ENCODE results near the gene CHRNA4. TPM values are rescaled to one million over a fixed set of nuclear protein-coding genes. Genes with fewer than 3 reads are reported as not detected.

CHRNA4 gene
- total and polyA plus RNA-seq, 10 of the 15 experiments (the other 5 are each of a cell fraction or from before 2014, with no cell fraction given): 0.04 to 0.41 (median 0.06) TPM; not detected in 5

DNA sequence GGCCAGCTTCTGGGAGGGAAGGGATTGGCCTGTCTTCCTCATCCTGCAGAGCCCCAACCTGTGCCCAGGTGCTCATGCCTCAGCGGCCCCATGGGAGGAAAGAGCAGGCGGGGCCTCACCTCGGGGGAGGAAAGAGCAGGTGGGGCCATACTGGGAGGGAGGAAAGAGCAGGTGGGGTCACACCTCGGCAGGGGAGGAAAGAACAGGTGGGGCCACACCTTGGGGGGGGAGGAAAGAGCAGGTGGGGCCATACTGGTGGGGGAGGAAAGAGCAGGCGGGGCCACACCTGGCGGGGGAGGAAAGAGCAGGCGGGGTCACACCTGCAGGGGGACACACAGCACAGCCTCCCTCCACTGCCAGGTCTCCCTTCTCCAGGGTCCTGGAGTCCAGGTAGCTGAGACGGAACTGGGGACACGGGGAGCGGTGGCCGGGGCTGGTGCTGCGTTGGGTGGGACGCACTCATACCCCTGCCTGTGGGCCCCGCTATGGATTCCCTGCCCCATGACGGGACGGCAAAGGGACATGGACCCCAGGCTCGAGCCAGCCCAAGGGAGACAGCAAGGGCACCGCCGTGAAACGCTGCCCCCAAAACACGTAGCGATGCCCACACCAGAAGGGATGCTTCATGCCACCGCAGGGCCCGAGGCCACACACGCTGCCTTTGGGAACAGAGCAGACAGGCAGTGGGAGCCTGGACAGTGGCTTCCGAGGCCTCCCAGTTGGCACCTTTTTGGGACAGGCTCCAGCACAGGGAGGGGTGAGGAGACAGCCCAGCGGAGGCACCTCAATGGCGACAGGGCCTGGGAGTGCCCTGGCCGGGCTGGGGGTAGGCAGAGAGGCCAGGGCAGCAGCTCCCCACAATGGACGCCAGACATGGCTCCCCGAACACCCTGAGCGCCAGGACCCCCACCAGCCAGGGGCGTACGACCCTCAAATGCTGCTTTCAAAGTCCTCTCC is 43.3 kb upstream of the CHRNA4 start:
- Histone ChIP-seq H2AFZ (ENCODE audit: control insufficient read depth, low read depth, low read length) (no peak overlapping the region), H3K9me3 (replicated peaks; ENCODE audit: control insufficient read depth, insufficient read depth, low read length) (no peaks in the 10 kb centered on the region), H3K4me1 (ENCODE audit: control insufficient read depth, insufficient read depth, low read length) (no peaks in the 10 kb centered on the region), H3K79me2 (ENCODE audit: control insufficient read depth, insufficient read depth, low read length) (no peaks in the 10 kb centered on the region), H3K27me3 (replicated peaks in 1 of 2; ENCODE audit: control insufficient read depth in 2 of 2, insufficient read depth in 2 of 2, low read length in 1 of 2) (no peaks in the 10 kb centered on the region), H4K20me1 (ENCODE audit: control insufficient read depth, insufficient read depth) (no peaks in the 10 kb centered on the region), H3K27ac (ENCODE audit: control insufficient read depth, insufficient read depth) (no peak overlapping the region), H3K36me3 (ENCODE audit: control insufficient read depth in 2 of 2, insufficient read depth in 2 of 2, low read length in 1 of 2) (no peaks in the 10 kb centered on the region), H3K4me2 (ENCODE audit: control insufficient read depth, insufficient read depth) (no peak overlapping the region), H3K4me3 (no peak overlapping the region), H3K9ac (ENCODE audit: control insufficient read depth, insufficient read depth, low read length) (no peak overlapping the region)
- ATAC-seq (no peak), FAIRE-seq (no peak), DNase-seq (ENCODE audit: low read depth, low spot score) (no peak)
- WGBS (ENCODE audit: insufficient coverage, insufficient replicate concordance, low lambda C conversion rate, missing lambda C conversion rate): 39% methylated on average over 28 of the region's 34 CpGs
- intact Hi-C loops (cut with micrococcal nuclease; ENCODE audit: unreplicated experiment) (no loop called here), in situ Hi-C loops (cut with MboI) (no loop called here)
- CTCF ChIA-PET: no interaction called here
- SMC1A ChIA-PET (ENCODE audit: uncharacterized antibody, unreplicated experiment): no interaction called here
- TF ChIP-seq, protein P1, sequence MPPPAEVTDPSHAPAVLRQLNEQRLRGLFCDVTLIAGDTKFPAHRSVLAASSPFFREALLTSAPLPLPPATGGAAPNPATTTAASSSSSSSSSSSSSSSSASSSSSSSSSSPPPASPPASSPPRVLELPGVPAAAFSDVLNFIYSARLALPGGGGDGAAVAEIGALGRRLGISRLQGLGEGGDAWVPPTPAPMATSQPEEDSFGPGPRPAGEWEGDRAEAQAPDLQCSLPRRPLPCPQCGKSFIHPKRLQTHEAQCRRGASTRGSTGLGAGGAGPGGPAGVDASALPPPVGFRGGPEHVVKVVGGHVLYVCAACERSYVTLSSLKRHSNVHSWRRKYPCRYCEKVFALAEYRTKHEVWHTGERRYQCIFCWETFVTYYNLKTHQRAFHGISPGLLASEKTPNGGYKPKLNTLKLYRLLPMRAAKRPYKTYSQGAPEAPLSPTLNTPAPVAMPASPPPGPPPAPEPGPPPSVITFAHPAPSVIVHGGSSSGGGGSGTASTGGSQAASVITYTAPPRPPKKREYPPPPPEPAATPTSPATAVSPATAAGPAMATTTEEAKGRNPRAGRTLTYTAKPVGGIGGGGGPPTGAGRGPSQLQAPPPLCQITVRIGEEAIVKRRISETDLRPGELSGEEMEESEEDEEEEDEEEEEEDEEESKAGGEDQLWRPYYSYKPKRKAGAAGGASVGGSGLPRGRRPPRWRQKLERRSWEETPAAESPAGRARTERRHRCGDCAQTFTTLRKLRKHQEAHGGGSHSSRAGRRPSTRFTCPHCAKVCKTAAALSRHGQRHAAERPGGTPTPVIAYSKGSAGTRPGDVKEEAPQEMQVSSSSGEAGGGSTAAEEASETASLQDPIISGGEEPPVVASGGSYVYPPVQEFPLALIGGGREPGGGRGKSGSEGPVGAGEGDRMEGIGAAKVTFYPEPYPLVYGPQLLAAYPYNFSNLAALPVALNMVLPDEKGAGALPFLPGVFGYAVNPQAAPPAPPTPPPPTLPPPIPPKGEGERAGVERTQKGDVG (CRISPR knock-in tag; IDR thresholded peaks at IDR 0.05): no peak
- TF ChIP-seq YBX1 (IDR thresholded peaks at IDR 0.05) (no peak), TBL1XR1 (IDR thresholded peaks at IDR 0.05; ENCODE audit: low read depth, low read length) (no peak), CREB1 (IDR thresholded peaks at IDR 0.05; ENCODE audit: low read depth) (no peak), SMAD1 (IDR thresholded peaks at IDR 0.05; ENCODE audit: low read depth, partially characterized antibody) (no peak), TCF12 (IDR thresholded peaks at IDR 0.05; ENCODE audit: low read depth, low read length) (no peak)
- TF ChIP-seq, protein P2, sequence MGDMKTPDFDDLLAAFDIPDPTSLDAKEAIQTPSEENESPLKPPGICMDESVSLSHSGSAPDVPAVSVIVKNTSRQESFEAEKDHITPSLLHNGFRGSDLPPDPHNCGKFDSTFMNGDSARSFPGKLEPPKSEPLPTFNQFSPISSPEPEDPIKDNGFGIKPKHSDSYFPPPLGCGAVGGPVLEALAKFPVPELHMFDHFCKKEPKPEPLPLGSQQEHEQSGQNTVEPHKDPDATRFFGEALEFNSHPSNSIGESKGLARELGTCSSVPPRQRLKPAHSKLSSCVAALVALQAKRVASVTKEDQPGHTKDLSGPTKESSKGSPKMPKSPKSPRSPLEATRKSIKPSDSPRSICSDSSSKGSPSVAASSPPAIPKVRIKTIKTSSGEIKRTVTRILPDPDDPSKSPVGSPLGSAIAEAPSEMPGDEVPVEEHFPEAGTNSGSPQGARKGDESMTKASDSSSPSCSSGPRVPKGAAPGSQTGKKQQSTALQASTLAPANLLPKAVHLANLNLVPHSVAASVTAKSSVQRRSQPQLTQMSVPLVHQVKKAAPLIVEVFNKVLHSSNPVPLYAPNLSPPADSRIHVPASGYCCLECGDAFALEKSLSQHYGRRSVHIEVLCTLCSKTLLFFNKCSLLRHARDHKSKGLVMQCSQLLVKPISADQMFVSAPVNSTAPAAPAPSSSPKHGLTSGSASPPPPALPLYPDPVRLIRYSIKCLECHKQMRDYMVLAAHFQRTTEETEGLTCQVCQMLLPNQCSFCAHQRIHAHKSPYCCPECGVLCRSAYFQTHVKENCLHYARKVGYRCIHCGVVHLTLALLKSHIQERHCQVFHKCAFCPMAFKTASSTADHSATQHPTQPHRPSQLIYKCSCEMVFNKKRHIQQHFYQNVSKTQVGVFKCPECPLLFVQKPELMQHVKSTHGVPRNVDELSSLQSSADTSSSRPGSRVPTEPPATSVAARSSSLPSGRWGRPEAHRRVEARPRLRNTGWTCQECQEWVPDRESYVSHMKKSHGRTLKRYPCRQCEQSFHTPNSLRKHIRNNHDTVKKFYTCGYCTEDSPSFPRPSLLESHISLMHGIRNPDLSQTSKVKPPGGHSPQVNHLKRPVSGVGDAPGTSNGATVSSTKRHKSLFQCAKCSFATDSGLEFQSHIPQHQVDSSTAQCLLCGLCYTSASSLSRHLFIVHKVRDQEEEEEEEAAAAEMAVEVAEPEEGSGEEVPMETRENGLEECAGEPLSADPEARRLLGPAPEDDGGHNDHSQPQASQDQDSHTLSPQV (IDR thresholded peaks at IDR 0.05): no peak
- TF ChIP-seq, protein P3, sequence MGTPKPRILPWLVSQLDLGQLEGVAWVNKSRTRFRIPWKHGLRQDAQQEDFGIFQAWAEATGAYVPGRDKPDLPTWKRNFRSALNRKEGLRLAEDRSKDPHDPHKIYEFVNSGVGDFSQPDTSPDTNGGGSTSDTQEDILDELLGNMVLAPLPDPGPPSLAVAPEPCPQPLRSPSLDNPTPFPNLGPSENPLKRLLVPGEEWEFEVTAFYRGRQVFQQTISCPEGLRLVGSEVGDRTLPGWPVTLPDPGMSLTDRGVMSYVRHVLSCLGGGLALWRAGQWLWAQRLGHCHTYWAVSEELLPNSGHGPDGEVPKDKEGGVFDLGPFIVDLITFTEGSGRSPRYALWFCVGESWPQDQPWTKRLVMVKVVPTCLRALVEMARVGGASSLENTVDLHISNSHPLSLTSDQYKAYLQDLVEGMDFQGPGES (IDR thresholded peaks at IDR 0.05): no peak
- TF ChIP-seq, protein P4, sequence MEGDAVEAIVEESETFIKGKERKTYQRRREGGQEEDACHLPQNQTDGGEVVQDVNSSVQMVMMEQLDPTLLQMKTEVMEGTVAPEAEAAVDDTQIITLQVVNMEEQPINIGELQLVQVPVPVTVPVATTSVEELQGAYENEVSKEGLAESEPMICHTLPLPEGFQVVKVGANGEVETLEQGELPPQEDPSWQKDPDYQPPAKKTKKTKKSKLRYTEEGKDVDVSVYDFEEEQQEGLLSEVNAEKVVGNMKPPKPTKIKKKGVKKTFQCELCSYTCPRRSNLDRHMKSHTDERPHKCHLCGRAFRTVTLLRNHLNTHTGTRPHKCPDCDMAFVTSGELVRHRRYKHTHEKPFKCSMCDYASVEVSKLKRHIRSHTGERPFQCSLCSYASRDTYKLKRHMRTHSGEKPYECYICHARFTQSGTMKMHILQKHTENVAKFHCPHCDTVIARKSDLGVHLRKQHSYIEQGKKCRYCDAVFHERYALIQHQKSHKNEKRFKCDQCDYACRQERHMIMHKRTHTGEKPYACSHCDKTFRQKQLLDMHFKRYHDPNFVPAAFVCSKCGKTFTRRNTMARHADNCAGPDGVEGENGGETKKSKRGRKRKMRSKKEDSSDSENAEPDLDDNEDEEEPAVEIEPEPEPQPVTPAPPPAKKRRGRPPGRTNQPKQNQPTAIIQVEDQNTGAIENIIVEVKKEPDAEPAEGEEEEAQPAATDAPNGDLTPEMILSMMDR (IDR thresholded peaks at IDR 0.05 in 2 of 3, conservative IDR thresholded peaks at IDR 0.05 in 1 of 3; ENCODE audit: control insufficient read depth in 2 of 3, extremely low read depth in 1 of 3, insufficient read depth in 1 of 3, low read depth in 3 of 3, low read length in 3 of 3): no peak
- TF ChIP-seq, protein P5, sequence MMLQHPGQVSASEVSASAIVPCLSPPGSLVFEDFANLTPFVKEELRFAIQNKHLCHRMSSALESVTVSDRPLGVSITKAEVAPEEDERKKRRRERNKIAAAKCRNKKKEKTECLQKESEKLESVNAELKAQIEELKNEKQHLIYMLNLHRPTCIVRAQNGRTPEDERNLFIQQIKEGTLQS (IDR thresholded peaks at IDR 0.05; ENCODE audit: borderline replicate concordance, extremely low read depth, low read depth, low read length): no peak
- POLR2A ChIA-PET: no interaction called here
- no TSS peak for BruUV-seq (replicated peaks)
- RAD21 ChIA-PET (ENCODE audit: unreplicated experiment): no interaction called here
